ENCODE measurements around the gene FBRSL1. TPM values are rescaled to one million over a fixed set of nuclear protein-coding genes. Genes with fewer than 3 reads are reported as not detected.

FBRSL1 gene
- total and polyA plus RNA-seq, 9 donors, result 3.2 to 69.5 (median 32.2) TPM

DNA sequence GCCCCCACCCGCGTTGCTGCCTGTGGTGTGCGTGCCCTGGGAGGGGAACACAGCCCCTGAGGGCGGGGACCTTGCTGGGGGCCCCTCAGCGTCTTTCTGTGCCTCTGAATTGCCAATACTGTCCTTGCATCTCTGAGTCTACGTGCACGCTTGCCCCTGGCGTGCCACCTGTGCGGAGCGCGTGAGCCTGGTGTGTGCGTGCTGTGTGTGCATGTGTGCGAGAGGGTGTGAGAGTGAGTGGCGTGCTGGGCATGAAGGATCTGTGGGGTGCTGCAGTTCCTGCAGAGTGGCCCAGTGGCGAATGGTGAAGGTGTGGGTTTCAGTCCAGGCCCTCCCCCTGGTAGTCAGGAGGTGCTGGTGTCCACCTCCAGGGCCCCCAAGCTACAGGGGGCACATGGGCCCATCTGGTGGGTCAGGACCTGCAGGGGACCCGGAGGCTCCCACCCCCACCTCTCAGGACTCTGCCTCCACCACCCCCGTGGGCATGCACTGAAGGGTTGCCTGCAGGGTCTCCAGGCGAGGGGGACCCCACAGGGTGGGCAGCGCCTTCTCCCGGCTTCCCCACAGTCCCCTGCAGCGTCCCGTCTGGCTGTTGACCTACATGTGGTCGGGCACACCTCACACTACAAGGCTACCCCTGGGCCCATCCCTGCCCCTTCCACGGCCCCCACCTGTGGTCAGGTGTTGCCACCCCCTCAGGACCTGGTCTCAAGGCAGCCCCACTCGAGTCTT lies 21.0 kb downstream of the FBRSL1 start:
- no peaks in the 10 kb centered on the region for H3K27me3 ChIP-seq
- no peaks in the 10 kb centered on the region for H3K36me3 ChIP-seq
- TF ChIP-seq EP300 (IDR thresholded peaks at IDR 0.05), result no peak
- TF ChIP-seq CTCF (IDR thresholded peaks at IDR 0.05), result no peak
- no peak for TF ChIP-seq POLR2A (IDR thresholded peaks at IDR 0.05)
- intact Hi-C loops (cut with DNase I), result no loop called here
- peaks cover 15% of the 10 kb centered on the region for H3K4me1 ChIP-seq (ENCODE audit: insufficient read depth)
- no peaks in the 10 kb centered on the region for H3K9me3 ChIP-seq
- no peak overlapping the region for H3K4me3 ChIP-seq
- H3K27ac ChIP-seq, result no peak overlapping the region
- WGBS, 3 donors, result 90 to 92% (median 91%) methylated on average over 19 to 25 of the region's 25 CpGs
- no peak for DNase-seq

GRCh38 chr12:132511516-132512196 lies 21.7 kb downstream of the FBRSL1 start:
- H3K27me3 ChIP-seq, result no peaks in the 10 kb centered on the region
- WGBS, 3 donors, result 79 to 80% (median 79%) methylated on average over 17 to 19 of the region's 19 CpGs
- intact Hi-C loops (cut with DNase I), result no loop called here
- peaks cover 7% of the 10 kb centered on the region for H3K4me1 ChIP-seq (ENCODE audit: insufficient read depth)
- no peak for TF ChIP-seq POLR2A (IDR thresholded peaks at IDR 0.05)
- TF ChIP-seq EP300 (IDR thresholded peaks at IDR 0.05), result no peak
- TF ChIP-seq CTCF (IDR thresholded peaks at IDR 0.05), result no peak
- no peak overlapping the region for H3K4me3 ChIP-seq
- no peak for DNase-seq
- H3K36me3 ChIP-seq, result no peaks in the 10 kb centered on the region
- no peaks in the 10 kb centered on the region for H3K9me3 ChIP-seq
- no peak overlapping the region for H3K27ac ChIP-seq

GRCh38 chr12:132512197-132513069 lies 22.5 kb downstream of the FBRSL1 start:
- intact Hi-C loops (cut with DNase I), result no loop called here

More at GRCh38 chr12:132512197-132513069, 22.5 kb downstream of the FBRSL1 start:
- no peaks in the 10 kb centered on the region for H3K27me3 ChIP-seq
- peaks cover under 1% of the 10 kb centered on the region for H3K4me1 ChIP-seq (ENCODE audit: insufficient read depth)
- H3K9me3 ChIP-seq, result no peaks in the 10 kb centered on the region
- WGBS, 3 donors, result 78 to 82% (median 79%) methylated on average over 28 of the region's 28 CpGs
- no peak for DNase-seq
- TF ChIP-seq POLR2A (IDR thresholded peaks at IDR 0.05), result no peak
- TF ChIP-seq CTCF (IDR thresholded peaks at IDR 0.05), result no peak
- no peak for TF ChIP-seq EP300 (IDR thresholded peaks at IDR 0.05)
- no peak overlapping the region for H3K4me3 ChIP-seq
- no peak overlapping the region for H3K27ac ChIP-seq
- H3K36me3 ChIP-seq, result no peaks in the 10 kb centered on the region

All from ovary (tissue), 9 donors.